AG04449 (cell line): ENCODE data around the gene GALNT14.

Experiments
- CTCF ChIA-PET: fragments of 350-600 bp; formaldehyde crosslinking; extraction: SDS; loops from one replicate; lab custom pipeline; 2021; ENCODE audit warnings: antibody characterized with exemption; lab: Yijun Ruan, JAX
- POLR2A ChIA-PET: fragments of 400-600, 350-600 bp; formaldehyde crosslinking; extraction: SDS; loops from one replicate; lab custom pipeline; 2020; ENCODE audit warnings: antibody characterized with exemption, inconsistent platforms; lab: Yijun Ruan, JAX
- DNase-seq: peaks from one replicate; pipeline ENCODE4 v3.0.0-alpha.2; 2010; ENCODE audit warnings: low read depth, low spot score
- H3K4me3 ChIP-seq: 2 replicates; pipeline ENCODE4 v1.5.1; 2011; ENCODE audit warnings: low read depth, mild to moderate bottlenecking, control low read depth, low read length
- TF ChIP-seq, protein P1 (sequence below): IDR thresholded peaks from one replicate; pipeline ENCODE4 v1.5.1; 2011; ENCODE audit warnings: mild to moderate bottlenecking, moderate library complexity, low read length, control low read depth, inconsistent platforms; ENCODE audit not compliant: insufficient read depth; ENCODE audit errors: missing control alignments

Gene GALNT14

GRCh38 chr2:30965022-30965531 is 173.2 kb downstream of the GALNT14 start:
- ChIA-PET POLR2A (no interaction called here), CTCF (no interaction called here)
- TF ChIP-seq, protein P1, sequence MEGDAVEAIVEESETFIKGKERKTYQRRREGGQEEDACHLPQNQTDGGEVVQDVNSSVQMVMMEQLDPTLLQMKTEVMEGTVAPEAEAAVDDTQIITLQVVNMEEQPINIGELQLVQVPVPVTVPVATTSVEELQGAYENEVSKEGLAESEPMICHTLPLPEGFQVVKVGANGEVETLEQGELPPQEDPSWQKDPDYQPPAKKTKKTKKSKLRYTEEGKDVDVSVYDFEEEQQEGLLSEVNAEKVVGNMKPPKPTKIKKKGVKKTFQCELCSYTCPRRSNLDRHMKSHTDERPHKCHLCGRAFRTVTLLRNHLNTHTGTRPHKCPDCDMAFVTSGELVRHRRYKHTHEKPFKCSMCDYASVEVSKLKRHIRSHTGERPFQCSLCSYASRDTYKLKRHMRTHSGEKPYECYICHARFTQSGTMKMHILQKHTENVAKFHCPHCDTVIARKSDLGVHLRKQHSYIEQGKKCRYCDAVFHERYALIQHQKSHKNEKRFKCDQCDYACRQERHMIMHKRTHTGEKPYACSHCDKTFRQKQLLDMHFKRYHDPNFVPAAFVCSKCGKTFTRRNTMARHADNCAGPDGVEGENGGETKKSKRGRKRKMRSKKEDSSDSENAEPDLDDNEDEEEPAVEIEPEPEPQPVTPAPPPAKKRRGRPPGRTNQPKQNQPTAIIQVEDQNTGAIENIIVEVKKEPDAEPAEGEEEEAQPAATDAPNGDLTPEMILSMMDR = no peak
- no peak overlapping the region for H3K4me3 ChIP-seq
- no peak for DNase-seq

DNA sequence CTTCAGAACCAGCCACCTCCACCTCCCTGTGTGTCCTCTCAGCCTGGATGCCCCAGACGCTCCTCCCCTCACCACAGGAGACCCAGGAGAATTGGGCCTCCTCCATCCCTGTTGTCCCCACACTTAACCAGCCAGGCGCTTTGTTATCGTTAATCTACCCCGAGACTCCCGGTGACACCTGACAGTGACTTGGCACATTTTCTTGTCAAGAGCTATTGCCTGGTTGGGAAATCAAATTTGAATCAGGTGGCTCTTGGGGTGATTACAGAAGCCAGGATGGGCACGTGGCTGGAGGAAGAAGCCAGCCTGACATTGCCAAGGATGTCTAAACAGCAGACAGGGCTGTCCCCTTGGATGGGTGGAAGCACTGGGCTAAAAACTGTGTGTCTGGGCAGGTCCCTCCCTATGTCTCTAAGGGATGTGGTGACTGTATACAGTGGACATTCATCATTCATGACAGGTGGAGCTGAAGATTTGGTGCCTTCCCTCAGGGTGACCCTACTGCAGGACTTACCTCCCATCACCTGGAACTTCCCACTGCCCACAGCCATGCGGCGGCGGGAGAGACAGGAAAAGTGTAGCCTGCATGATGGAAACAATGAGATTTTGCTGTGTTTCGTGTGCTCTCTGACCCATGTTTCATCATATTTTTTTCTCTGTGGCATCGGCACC is 173.8 kb downstream of the GALNT14 start:
- H3K4me3 ChIP-seq = no peak overlapping the region
- DNase-seq = no peak
- ChIA-PET POLR2A (no interaction called here), CTCF (no interaction called here)
- TF ChIP-seq, protein P1 = no peak

DNA sequence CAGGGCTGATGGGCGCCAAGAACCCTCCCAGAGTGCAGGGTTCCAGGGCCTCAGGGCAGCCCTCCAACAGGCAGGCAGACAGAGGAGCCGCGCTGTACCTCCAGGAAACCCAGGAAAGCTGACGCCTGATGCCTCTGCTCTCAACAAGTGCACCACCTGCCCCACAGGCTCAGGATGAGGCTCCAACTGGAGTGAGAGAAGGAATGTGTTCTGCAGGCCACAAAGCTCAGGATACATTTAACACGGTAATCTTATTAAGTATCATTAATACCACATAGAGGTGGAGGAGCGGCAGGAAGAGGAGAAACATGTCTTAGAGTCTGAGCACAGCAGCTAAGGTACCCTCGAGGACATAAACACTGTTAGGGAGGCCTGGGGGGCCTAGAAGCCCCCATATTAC is 175.1 kb downstream of the GALNT14 start:
- TF ChIP-seq, protein P1 = no peak
- ChIA-PET POLR2A (no interaction called here), CTCF (interaction anchor here (1.0 kb wide), 1 partner anchor 370 kb away, joined by 3 read pairs; no protein-coding TSS in a partner anchor)
- no peak for DNase-seq
- H3K4me3 ChIP-seq = no peak overlapping the region

DNA sequence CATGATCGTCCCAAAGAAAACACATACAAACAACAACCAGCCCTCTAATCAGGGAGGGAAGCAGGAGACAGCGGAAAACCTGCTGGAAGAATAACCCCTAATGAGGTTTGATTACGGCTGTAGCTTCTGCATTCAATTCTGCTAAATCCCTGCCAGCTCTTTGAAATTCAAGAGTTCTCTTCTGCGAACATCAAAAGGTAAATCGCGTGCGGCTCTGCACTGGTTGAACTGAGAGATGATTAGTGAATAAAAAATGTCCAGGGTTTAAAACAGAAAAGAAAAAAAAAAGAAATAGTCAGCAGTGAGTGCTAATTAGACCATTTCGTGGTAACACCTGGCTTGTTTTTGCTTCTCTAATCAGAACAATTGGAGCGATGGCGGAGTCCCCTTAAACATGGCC is 178.0 kb downstream of the GALNT14 start:
- CTCF ChIA-PET = no interaction called here
- TF ChIP-seq, protein P1 = no peak
- POLR2A ChIA-PET = no interaction called here
- DNase-seq = no peak
- no peak overlapping the region for H3K4me3 ChIP-seq

- TF ChIP-seq, protein P1 = no peak
- H3K4me3 ChIP-seq = no peak overlapping the region
- DNase-seq = no peak
- ChIA-PET POLR2A (no interaction called here), CTCF (no interaction called here)
These were observed 178.6 kb downstream of the GALNT14 start for GRCh38 chr2:30959653-30960052.

- CTCF ChIA-PET = no interaction called here
- POLR2A ChIA-PET = no interaction called here
- TF ChIP-seq, protein P1 = no peak
- no peak for DNase-seq
- no peak overlapping the region for H3K4me3 ChIP-seq
These were observed 179.3 kb downstream of the GALNT14 start for GRCh38 chr2:30958918-30959265.
